H1 (cell line): ENCODE data around the gene GAS7. TPM values are rescaled to one million over a fixed set of nuclear protein-coding genes. Genes with fewer than 3 reads are reported as not detected.

Source experiments
- CREB1 ChIP-seq: IDR thresholded peaks from 2 replicates; pipeline ENCODE4 v1.6.1; 2012; ENCODE audit warnings: inconsistent platforms
- CTBP2 ChIP-seq: IDR thresholded peaks from 2 replicates; pipeline ENCODE4 v1.7.0; 2011; ENCODE audit warnings: borderline replicate concordance, mild to moderate bottlenecking, moderate library complexity, mixed read lengths, low read length; ENCODE audit not compliant: insufficient read depth, insufficient read length
- HDAC2 ChIP-seq, 2 experiments: fragments of 300-600 bp in 1 of 2; sonication (generic) in 1 of 2; IDR thresholded peaks; 2 replicates each; pipeline ENCODE4 v1.6.1; 2011 to 2012; ENCODE audit warnings: low read depth in 2 of 2, low read length in 2 of 2, mild to moderate bottlenecking in 2 of 2, moderate library complexity in 2 of 2, borderline replicate concordance in 1 of 2, inconsistent platforms in 1 of 2
- PHF8 ChIP-seq: fragments of 200-600 bp; sonication (generic); conservative IDR thresholded peaks from 2 replicates; pipeline ENCODE4 v1.7.1; 2012; ENCODE audit warnings: low read depth, mild to moderate bottlenecking, inconsistent platforms, low read length, moderate library complexity
- SP1 ChIP-seq: IDR thresholded peaks from 2 replicates; pipeline ENCODE4 v1.6.1; 2011; ENCODE audit warnings: low read depth, low read length
- polyA plus RNA-seq, 7 experiments: library from polyadenylated mRNA; depleted of rRNA in 3 of 7; stranded (reverse) in 5 of 7; unstranded in 2 of 7; fragments of >200 nt in 5 of 7; fragments of 200-250 nt in 2 of 7; gene quantifications; 1 replicate in 5 of 7; 2 replicates in 1 of 7; 4 replicates in 1 of 7; pipeline versions ENCODE4 v1.2.1 to v1.2.3, GENCODE V29; 2011 to 2013; ENCODE audit warnings: missing spikeins in 2 of 7, mixed read lengths in 2 of 7
- total RNA-seq: library from RNA; stranded (reverse); fragmentation: NEBNext Ultra II Directional; extraction: Animal tissue kit (Norgen Biotek cat#: 25700); gene quantifications from 2 replicates; pipeline ENCODE4 v1.2.1, GENCODE V29; 2021
- TF ChIP-seq, protein P1 (sequence below): fragments of 300-600 bp; sonication (generic); IDR thresholded peaks from 2 replicates; pipeline ENCODE4 v1.7.1; 2012; ENCODE audit warnings: low read length, moderate library complexity, mild to moderate bottlenecking, inconsistent platforms; ENCODE audit not compliant: insufficient replicate concordance
- TF ChIP-seq, protein P2 (sequence below): IDR thresholded peaks from 2 replicates; pipeline ENCODE4 v1.6.1; 2012; ENCODE audit warnings: inconsistent platforms

GAS7 gene
- total and polyA plus RNA-seq, 2 of the 8 experiments (the other 6 are each of a cell fraction or from before 2014, with no cell fraction given): 5.0 to 14.5 TPM

DNA sequence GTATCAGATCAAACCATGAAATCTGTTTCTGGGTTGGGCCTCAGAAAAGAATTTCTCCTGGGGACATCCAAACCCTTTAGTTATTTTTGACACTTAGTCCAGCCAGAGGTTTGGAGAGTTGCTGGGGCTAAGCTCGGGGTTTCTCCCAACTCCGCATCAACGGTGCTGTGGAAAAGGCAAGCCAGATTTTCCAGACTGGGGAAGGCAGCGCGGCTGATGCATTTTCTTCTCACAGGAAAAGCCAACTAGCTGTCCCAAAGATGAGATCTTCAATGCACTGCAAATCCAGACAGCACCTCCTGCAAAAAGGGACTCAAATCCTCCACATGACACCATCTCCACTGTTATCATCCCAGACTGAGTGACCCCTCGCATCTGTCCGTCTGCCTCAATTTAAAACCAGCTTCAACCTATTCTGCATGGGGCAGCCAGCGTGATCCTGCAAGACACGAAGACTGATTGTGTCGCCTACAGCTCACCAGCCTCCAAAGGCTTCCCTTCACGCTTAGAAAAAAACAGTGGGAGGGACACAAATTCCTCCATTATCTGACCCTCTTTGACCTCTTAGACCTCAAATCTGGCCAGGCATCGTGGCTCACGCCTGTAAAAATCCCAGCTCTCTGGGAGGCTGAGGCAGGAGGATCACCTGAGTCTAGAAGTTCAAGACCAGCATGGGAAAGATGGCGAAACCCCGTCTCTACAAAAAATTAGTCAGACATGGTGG is 62.0 kb downstream of the GAS7 start (continued):
- TF ChIP-seq, protein P1, sequence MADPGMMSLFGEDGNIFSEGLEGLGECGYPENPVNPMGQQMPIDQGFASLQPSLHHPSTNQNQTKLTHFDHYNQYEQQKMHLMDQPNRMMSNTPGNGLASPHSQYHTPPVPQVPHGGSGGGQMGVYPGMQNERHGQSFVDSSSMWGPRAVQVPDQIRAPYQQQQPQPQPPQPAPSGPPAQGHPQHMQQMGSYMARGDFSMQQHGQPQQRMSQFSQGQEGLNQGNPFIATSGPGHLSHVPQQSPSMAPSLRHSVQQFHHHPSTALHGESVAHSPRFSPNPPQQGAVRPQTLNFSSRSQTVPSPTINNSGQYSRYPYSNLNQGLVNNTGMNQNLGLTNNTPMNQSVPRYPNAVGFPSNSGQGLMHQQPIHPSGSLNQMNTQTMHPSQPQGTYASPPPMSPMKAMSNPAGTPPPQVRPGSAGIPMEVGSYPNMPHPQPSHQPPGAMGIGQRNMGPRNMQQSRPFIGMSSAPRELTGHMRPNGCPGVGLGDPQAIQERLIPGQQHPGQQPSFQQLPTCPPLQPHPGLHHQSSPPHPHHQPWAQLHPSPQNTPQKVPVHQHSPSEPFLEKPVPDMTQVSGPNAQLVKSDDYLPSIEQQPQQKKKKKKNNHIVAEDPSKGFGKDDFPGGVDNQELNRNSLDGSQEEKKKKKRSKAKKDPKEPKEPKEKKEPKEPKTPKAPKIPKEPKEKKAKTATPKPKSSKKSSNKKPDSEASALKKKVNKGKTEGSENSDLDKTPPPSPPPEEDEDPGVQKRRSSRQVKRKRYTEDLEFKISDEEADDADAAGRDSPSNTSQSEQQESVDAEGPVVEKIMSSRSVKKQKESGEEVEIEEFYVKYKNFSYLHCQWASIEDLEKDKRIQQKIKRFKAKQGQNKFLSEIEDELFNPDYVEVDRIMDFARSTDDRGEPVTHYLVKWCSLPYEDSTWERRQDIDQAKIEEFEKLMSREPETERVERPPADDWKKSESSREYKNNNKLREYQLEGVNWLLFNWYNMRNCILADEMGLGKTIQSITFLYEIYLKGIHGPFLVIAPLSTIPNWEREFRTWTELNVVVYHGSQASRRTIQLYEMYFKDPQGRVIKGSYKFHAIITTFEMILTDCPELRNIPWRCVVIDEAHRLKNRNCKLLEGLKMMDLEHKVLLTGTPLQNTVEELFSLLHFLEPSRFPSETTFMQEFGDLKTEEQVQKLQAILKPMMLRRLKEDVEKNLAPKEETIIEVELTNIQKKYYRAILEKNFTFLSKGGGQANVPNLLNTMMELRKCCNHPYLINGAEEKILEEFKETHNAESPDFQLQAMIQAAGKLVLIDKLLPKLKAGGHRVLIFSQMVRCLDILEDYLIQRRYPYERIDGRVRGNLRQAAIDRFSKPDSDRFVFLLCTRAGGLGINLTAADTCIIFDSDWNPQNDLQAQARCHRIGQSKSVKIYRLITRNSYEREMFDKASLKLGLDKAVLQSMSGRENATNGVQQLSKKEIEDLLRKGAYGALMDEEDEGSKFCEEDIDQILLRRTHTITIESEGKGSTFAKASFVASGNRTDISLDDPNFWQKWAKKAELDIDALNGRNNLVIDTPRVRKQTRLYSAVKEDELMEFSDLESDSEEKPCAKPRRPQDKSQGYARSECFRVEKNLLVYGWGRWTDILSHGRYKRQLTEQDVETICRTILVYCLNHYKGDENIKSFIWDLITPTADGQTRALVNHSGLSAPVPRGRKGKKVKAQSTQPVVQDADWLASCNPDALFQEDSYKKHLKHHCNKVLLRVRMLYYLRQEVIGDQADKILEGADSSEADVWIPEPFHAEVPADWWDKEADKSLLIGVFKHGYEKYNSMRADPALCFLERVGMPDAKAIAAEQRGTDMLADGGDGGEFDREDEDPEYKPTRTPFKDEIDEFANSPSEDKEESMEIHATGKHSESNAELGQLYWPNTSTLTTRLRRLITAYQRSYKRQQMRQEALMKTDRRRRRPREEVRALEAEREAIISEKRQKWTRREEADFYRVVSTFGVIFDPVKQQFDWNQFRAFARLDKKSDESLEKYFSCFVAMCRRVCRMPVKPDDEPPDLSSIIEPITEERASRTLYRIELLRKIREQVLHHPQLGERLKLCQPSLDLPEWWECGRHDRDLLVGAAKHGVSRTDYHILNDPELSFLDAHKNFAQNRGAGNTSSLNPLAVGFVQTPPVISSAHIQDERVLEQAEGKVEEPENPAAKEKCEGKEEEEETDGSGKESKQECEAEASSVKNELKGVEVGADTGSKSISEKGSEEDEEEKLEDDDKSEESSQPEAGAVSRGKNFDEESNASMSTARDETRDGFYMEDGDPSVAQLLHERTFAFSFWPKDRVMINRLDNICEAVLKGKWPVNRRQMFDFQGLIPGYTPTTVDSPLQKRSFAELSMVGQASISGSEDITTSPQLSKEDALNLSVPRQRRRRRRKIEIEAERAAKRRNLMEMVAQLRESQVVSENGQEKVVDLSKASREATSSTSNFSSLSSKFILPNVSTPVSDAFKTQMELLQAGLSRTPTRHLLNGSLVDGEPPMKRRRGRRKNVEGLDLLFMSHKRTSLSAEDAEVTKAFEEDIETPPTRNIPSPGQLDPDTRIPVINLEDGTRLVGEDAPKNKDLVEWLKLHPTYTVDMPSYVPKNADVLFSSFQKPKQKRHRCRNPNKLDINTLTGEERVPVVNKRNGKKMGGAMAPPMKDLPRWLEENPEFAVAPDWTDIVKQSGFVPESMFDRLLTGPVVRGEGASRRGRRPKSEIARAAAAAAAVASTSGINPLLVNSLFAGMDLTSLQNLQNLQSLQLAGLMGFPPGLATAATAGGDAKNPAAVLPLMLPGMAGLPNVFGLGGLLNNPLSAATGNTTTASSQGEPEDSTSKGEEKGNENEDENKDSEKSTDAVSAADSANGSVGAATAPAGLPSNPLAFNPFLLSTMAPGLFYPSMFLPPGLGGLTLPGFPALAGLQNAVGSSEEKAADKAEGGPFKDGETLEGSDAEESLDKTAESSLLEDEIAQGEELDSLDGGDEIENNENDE: no peak
- no peak for TF ChIP-seq PHF8
- TF ChIP-seq SP1: no peak
- TF ChIP-seq HDAC2 (IDR thresholded peaks at IDR 0.05; ENCODE audit: borderline replicate concordance in 1 of 2, low read depth in 2 of 2, low read length in 2 of 2): no peak
- TF ChIP-seq, protein P2, sequence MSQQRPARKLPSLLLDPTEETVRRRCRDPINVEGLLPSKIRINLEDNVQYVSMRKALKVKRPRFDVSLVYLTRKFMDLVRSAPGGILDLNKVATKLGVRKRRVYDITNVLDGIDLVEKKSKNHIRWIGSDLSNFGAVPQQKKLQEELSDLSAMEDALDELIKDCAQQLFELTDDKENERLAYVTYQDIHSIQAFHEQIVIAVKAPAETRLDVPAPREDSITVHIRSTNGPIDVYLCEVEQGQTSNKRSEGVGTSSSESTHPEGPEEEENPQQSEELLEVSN: no peak
- no peak for TF ChIP-seq CTBP2
- no peak for TF ChIP-seq CREB1
